GM19452 (cell line): ENCODE data around the gene ZYG11B.
"Not testable (repeated sequence)": the region's sequence is repeated elsewhere in the genome, so short reads cannot be mapped to it uniquely, and the experiment has no call there.

ENCODE experiments used
- ATAC-seq: cut with Tn5 transposase; IDR thresholded peaks from one replicate; pipeline ENCODE4 v1.9.1; 2021; ENCODE audit not compliant: unreplicated experiment

The ZYG11B gene

GRCh38 chr1:52726265-52727113 is at the start of gene ZYG11B:
ZYG11B (plus strand) TSS chr1:52726453; CDS start chr1:52726654, 201 bp downstream.
- peak; percentile 89 for ATAC-seq

DNA sequence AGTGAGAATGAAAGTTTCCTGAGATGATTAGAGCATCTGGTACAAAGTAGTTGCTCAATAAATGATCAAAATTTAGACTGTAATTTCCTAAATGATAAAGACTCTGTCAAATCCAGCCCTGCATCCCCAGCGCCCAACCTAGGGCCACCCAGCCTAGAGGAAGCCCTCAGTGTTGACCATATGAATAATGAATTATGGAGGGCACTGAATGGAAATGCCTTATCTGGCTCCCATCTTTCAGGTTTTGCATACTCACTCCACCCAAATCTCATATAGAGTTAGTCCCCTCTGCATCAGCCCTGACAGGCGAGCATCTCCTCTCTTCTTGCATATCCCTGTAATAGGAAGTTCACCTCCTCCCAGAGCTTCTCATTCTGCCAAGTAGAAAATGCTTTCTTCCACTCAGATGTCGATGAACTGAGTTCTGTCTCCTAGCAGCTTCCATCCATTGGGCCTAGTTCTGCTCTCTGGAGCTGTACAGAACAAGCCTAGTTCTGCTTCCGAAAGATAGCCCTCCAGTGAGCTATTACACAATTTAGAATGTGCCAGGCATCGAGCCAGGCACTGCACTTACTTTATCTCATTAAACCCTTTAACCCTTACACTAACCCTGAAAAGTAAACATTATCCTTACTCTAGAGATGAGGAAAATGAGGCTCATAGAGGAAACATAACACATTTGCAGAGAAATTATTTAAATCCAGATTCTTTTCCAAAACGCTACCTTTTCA is 49.0 kb upstream of the ZYG11B start:
- no peak for ATAC-seq

DNA sequence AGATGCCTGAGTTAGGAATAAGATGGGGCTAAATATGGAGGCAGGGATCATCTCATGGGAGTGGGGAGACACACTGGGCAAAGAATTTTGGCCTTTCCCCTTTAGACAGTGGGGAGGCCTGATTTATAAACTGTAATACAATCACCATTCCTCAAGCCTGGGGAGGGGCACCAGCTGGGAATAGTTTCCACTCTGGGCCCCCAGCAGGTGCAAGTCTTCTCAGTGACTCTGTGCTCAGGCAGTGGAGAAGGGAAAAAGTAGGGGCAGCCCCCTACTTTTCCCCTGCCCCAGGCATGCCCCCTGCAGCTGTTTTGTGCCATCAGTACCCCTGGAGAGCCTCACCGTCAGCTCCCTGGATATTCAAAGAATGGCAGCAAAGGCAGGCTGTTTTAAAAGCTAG is 47.2 kb upstream of the ZYG11B start:
- no peak for ATAC-seq

DNA sequence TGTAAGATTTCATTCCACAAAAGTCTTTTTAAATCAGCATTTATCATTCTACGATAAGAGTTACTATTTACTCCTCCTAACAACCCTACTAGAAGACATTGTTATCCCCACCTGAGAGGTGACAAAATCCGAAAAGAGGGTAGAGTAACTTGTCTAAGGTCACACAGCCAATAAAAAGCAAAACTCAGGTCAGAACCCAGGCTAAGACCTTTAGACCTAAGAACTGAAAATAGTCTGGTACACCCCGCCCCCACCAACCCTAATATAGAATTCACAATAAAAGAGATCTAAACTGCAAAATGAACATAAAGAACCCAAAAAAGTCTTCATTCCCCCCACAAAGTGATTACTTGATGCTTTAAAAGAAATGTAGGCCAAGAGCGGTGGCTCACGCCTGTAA is 46.8 kb upstream of the ZYG11B start:
- no peak for ATAC-seq

- no peak for ATAC-seq
Measured at GRCh38 chr1:52680353-52680752, 45.9 kb upstream of the ZYG11B start.

DNA sequence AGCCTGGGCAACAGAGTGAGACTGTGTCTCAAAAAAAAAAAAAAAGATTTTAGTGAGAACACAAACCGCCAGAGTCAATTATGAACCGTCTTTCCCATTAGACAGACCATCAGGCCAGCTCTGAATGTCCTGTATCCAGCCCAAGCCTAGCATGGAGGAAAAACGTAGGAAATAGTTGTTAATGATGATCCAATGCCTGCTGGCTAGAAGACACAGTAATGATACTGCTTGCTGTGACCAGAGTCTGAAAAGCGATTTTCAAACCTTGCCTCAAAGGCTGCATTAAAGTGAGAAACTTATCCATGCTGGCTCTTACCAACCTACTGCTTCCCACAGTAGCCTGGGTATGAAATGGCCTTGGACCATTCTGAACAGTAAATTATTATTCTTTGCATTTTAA is 45.1 kb upstream of the ZYG11B start:
- no peak for ATAC-seq

DNA sequence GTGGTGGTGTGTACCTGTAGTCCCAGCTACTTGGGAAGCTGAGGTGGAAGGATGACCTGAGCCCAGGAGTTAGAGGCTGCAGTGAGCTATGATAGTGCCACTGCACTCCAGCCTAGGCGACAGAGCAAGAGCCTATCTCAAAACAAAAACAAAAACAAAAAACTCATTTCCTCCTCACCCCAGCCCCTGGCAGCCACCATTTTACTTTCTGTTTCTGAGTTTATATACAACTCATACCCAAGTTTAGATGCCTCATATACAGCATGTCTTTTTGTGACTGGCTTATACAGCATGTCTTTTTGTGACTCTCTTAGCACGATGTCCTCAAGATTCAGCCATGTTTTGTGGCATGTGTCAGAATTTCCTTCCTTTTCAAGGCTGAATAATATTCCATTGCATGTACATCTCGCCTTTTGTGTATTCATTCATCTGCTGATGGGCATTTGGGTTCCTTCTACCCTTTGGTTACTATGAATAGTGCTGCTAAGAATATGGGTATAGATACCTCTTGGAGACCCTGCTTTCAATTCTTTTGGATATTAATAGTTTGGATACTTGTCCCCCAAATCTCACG is 42.8 kb upstream of the ZYG11B start:
- ATAC-seq, result no peak

DNA sequence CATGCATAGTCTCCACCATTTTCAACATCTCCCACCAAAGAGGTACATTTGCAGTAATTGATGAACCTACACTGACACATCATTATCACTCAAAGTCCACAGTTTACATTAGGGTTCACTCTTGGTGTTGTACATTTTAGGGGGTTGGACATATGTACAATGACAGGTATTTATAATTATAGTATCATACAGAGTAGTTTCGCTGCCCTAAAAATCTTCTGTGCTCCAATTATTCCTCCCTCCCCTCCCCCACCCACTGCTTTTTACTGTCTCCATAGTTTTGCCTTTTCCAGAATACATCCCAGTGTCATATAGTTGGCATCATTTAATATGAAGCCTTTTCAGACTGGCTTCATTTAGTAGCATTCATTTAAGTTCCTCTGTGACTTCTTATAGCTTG is 41.7 kb upstream of the ZYG11B start:
- ATAC-seq, result no peak

GRCh38 chr1:52686261-52686751 is 39.9 kb upstream of the ZYG11B start:
- peak; percentile 66 for ATAC-seq

GRCh38 chr1:52686830-52687229 is 39.4 kb upstream of the ZYG11B start:
- ATAC-seq, result no peak

DNA sequence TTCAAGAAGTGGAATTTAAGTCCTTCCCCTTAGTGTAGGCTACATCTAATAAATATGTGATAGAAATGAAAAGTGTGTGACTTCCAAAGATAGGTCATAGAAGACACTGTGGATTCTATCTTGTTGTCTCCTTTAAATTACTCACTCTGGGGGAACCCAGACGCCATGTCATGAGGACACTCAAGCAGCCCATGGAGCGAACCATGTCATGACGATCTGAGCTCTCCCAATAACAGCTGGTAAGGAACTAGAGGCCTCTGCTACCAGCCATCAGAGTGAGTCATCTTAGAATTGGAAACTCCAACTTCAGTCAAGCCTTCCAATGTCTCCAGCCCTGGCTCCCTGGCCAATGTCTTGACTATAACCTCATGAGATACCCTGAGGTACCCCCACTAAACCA is 34.4 kb upstream of the ZYG11B start:
- ATAC-seq, result no peak

GRCh38 chr1:52692697-52693096 is 33.6 kb upstream of the ZYG11B start:
- no peak for ATAC-seq

DNA sequence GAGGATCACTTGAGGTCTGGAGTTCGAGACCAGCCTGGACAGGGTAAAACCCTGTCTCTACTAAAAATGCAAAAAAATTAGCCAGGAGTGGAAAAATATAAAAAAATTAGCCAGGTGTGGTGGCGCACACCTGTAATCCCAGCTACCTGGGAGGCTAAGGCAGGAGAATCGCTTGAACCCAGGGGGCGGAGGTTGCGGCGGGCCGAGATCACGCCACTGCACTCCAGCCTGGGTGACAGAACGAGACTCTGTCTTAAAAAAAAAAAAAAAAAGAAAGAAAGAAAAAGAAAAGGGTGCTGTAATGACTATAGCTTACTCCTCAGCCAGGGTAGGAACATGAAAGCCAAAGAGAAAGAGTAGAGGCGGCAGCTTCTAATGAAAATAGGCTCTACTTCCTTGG is 32.9 kb upstream of the ZYG11B start:
- not testable (repeated sequence) for ATAC-seq

- ATAC-seq, result no peak
Measured at GRCh38 chr1:52693843-52694242, 32.4 kb upstream of the ZYG11B start.

- ATAC-seq, result no peak
Measured at GRCh38 chr1:52695627-52696026, 30.6 kb upstream of the ZYG11B start.

- peak; percentile 48 for ATAC-seq
Measured at GRCh38 chr1:52697795-52698674, 28.2 kb upstream of the ZYG11B start, which contains the start of gene COA7. COA7 (minus strand) TSS chr1:52698347; CDS start chr1:52698326, 21 bp downstream.

DNA sequence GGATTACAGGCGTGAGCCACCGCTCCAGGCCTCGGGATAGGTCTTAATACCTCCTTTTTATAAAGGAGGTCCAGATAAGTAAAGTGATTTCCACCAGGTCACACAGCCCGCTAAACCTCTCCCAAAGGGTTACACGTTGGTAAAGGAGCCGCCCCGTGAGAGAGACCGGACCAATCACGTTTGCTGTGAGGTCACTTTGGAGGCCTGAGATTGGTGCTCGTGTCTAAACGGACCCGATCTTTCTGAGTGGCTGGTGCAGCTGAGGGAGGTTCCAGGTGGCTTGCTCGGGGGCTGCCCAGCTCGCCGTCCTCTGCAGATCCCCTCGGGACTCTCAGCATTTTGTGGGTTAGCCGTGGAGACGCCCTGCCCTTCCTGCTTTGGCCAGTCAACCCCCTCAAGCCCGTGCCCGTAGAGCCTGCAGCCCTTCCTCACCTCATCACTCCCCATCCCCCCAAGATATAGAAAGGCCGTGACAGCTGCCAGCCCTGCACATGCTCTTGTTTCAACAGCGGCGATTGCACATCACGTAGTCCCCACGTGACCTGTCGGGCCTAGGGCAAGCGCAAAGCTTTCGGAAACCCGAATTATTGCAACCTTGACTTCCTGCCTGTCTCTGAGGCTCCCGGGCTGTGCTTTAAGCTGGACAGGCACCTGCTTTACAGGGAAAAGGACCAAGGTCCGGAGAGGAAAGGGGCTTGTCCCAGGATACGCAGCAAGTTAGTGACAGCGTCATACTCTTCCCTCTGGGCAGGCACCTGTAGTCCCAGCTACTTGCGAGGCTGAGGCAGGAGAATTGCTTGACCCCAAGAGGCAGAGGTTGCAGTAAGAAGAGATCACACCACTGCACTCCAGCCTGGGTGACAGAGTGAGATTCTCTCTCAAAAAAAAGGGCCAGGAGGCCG is 23.1 kb upstream of the ZYG11B start:
- ATAC-seq, result peak; percentile 84

DNA sequence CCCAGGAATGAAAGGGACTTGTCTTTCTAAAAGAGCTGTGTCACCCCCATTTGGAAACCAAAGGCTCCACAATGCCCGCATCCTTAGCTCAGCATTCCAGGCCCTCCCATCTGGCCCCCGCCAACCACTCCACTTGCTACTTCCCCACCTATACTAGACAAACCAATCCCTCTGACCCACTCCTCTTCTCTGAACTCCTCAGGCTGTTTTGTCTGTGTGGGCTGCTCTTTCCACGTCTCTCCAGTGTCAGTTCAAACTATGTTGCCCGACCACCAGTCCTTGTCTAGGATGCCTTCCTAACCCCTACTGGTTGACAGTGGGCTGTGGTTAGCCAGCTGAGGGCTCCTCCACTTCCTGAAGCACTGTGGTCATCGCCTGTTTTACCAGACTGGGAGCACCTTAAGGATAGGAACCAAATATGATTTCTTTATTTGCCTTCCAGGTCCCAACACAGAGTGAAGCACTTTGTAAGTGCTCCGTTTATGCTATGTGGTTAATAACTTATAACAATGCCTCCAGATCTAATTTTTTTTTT is 20.1 kb upstream of the ZYG11B start:
- no peak for ATAC-seq
